Breast epithelium (tissue), 3 donors: ENCODE measurements around the gene HDAC9.

Experiments used
- POLR2AphosphoS5 ChIP-seq, 3 donors: sonication (generic); formaldehyde crosslinking; IDR thresholded peaks; one replicate each; pipeline ENCODE4 v1.6.1; 2017; ENCODE audit warnings: antibody characterized with exemption in 3 of 3
- TF ChIP-seq, protein P1 (sequence below), 3 donors: fragments of 450-650 bp; IDR thresholded peaks; one replicate each; pipeline ENCODE4 v1.5.1; 2016 to 2017; ENCODE audit warnings: antibody characterized with exemption in 3 of 3, mild to moderate bottlenecking in 3 of 3, moderate library complexity in 3 of 3

DNA sequence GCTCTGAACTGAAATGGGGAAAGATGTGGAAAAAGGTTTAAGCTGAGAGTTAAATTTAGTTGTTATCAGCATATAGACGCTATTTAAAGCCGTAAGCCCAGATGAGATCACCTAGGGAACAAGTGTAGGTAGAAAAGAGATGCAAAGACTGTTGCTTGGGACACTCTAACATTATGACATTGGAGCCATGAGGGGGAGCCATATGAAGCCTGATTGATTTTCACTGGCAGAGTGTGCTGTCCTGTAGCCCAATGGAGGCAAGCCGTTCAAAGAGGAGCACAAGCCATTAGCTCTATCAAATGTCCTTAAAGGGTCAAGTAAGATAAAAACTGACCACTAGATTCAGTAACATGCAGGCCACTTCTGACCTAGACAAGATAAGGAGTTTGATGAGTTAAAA lies 398.6 kb downstream of the HDAC9 start:
- TF ChIP-seq, protein P1, sequence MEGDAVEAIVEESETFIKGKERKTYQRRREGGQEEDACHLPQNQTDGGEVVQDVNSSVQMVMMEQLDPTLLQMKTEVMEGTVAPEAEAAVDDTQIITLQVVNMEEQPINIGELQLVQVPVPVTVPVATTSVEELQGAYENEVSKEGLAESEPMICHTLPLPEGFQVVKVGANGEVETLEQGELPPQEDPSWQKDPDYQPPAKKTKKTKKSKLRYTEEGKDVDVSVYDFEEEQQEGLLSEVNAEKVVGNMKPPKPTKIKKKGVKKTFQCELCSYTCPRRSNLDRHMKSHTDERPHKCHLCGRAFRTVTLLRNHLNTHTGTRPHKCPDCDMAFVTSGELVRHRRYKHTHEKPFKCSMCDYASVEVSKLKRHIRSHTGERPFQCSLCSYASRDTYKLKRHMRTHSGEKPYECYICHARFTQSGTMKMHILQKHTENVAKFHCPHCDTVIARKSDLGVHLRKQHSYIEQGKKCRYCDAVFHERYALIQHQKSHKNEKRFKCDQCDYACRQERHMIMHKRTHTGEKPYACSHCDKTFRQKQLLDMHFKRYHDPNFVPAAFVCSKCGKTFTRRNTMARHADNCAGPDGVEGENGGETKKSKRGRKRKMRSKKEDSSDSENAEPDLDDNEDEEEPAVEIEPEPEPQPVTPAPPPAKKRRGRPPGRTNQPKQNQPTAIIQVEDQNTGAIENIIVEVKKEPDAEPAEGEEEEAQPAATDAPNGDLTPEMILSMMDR (IDR thresholded peaks at IDR 0.05), result no peak
- TF ChIP-seq POLR2AphosphoS5 (IDR thresholded peaks at IDR 0.05), result no peak
